Fibroblast of lung (primary cell): ENCODE results near the gene PRKAB1. TPM values are rescaled to one million over a fixed set of nuclear protein-coding genes. Genes with fewer than 3 reads are reported as not detected.

Experiments used
- DNase-seq, 2 donors: peaks; one replicate each; pipeline versions ENCODE4 v3.0.0 to v3.0.0-alpha.2; 2010; ENCODE audit warnings: low read depth in 2 of 2
- H2AFZ ChIP-seq: 2 replicates; pipeline ENCODE4 v1.5.1; 2012; ENCODE audit warnings: low read length, control low read depth, inconsistent platforms
- H3K27ac ChIP-seq: 2 replicates; pipeline ENCODE4 v1.5.1; 2011; ENCODE audit warnings: low read length, control low read depth; ENCODE audit not compliant: insufficient read depth
- H3K27me3 ChIP-seq: 2 replicates; pipeline ENCODE4 v1.5.1; 2011; ENCODE audit warnings: mild to moderate bottlenecking, low read length; ENCODE audit not compliant: control insufficient read depth, insufficient read depth
- H3K36me3 ChIP-seq: 2 replicates; pipeline ENCODE4 v1.5.1; 2011; ENCODE audit warnings: low read length; ENCODE audit not compliant: control insufficient read depth, insufficient read depth
- H3K4me1 ChIP-seq: 2 replicates; pipeline ENCODE4 v1.5.1; 2011; ENCODE audit warnings: low read length; ENCODE audit not compliant: control insufficient read depth, insufficient read depth; ENCODE audit errors: extremely low read depth
- H3K4me2 ChIP-seq: 2 replicates; pipeline ENCODE4 v1.5.1; 2011; ENCODE audit warnings: low read length, control low read depth; ENCODE audit not compliant: insufficient read depth; ENCODE audit errors: extremely low read depth
- H3K4me3 ChIP-seq, 4 experiments: fragments of 200-600 bp in 1 of 4; sonication (generic) in 1 of 4; replicated peaks in 1 of 4; 2 replicates each; pipeline ENCODE4 v1.5.1; 2011 to 2016; ENCODE audit warnings: low read length in 4 of 4, low read depth in 3 of 4, mild to moderate bottlenecking in 3 of 4, control low read depth in 2 of 4, inconsistent platforms in 1 of 4, mixed read lengths in 1 of 4; ENCODE audit not compliant: insufficient read depth in 1 of 4; ENCODE audit errors: control extremely low read depth in 1 of 4
- H3K79me2 ChIP-seq: 2 replicates; pipeline ENCODE4 v1.5.1; 2012; ENCODE audit warnings: mild to moderate bottlenecking, low read length, inconsistent platforms; ENCODE audit not compliant: control insufficient read depth, insufficient read depth
- H3K9ac ChIP-seq: 2 replicates; pipeline ENCODE4 v1.5.1; 2011; ENCODE audit warnings: mild to moderate bottlenecking, low read length, control low read depth; ENCODE audit not compliant: insufficient read depth
- H3K9me3 ChIP-seq: 2 replicates; pipeline ENCODE4 v1.5.1; 2012; ENCODE audit warnings: low read depth, low read length; ENCODE audit not compliant: control insufficient read depth, insufficient read depth
- H4K20me1 ChIP-seq: 2 replicates; pipeline ENCODE4 v1.5.1; 2011; ENCODE audit warnings: low read length; ENCODE audit not compliant: control insufficient read depth, insufficient read depth; ENCODE audit errors: extremely low read depth
- EZH2 ChIP-seq: IDR thresholded peaks from 2 replicates; pipeline ENCODE4 v1.5.1; 2012; ENCODE audit warnings: low read length, control low read depth, mild to moderate bottlenecking; ENCODE audit errors: missing control alignments
- polyA plus RNA-seq, 2 donors: library from polyadenylated mRNA; depleted of rRNA in 1 of 2; stranded (reverse) in 1 of 2; unstranded in 1 of 2; fragments of >200 nt; gene quantifications; 2 replicates each; pipeline ENCODE4 v1.2.1, GENCODE V29; 2011 to 2012; ENCODE audit warnings: missing spikeins in 1 of 2
- total RNA-seq: library from RNA; depleted of rRNA; stranded (reverse); fragments of >200 nt; gene quantifications from 2 replicates; pipeline ENCODE4 v1.2.1, GENCODE V29; 2014
- TF ChIP-seq, protein P1 (sequence below), 2 donors: IDR thresholded peaks in 1 of 2; conservative IDR thresholded peaks in 1 of 2; 1 replicate in 1 of 2; 2 replicates in 1 of 2; pipeline ENCODE4 v1.5.1; 2011 to 2012; ENCODE audit warnings: low read length in 2 of 2, control low read depth in 1 of 2, inconsistent platforms in 1 of 2, low read depth in 1 of 2, mild to moderate bottlenecking in 1 of 2

PRKAB1 gene
- total and polyA plus RNA-seq, 2 donors (not counting 1 experiment from before 2014, with no cell fraction given) = 17.0 to 23.8 TPM

DNA sequence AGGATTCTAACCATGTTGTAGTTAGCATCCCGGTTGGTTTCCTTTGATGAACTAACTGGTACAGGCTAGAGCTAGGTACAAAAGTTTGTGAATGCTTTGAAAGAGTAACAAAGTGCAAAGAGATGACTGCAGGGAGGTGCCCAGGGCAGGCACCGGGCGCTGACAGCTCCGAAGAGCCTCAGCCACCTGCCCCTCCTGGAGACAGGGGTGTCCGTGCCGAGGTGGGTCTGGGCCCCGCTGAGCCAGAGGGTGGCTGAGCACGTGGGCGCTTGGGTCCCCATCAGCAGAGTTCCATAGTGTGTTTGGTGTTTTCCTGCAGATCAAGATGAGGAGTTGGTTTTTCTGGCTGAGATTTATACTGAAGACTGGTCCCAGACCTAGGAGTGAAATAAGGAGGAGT lies 19.9 kb downstream of the PRKAB1 start:
- Histone ChIP-seq H2AFZ (no peak overlapping the region), H3K4me1 (peaks cover 2% of the 10 kb centered on the region)
- TF ChIP-seq, protein P1, sequence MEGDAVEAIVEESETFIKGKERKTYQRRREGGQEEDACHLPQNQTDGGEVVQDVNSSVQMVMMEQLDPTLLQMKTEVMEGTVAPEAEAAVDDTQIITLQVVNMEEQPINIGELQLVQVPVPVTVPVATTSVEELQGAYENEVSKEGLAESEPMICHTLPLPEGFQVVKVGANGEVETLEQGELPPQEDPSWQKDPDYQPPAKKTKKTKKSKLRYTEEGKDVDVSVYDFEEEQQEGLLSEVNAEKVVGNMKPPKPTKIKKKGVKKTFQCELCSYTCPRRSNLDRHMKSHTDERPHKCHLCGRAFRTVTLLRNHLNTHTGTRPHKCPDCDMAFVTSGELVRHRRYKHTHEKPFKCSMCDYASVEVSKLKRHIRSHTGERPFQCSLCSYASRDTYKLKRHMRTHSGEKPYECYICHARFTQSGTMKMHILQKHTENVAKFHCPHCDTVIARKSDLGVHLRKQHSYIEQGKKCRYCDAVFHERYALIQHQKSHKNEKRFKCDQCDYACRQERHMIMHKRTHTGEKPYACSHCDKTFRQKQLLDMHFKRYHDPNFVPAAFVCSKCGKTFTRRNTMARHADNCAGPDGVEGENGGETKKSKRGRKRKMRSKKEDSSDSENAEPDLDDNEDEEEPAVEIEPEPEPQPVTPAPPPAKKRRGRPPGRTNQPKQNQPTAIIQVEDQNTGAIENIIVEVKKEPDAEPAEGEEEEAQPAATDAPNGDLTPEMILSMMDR (conservative IDR thresholded peaks at IDR 0.05 in 1 of 2, IDR thresholded peaks at IDR 0.05 in 1 of 2; ENCODE audit: low read depth in 1 of 2, low read length in 2 of 2) = no peak
- TF ChIP-seq EZH2 = no peak

DNA sequence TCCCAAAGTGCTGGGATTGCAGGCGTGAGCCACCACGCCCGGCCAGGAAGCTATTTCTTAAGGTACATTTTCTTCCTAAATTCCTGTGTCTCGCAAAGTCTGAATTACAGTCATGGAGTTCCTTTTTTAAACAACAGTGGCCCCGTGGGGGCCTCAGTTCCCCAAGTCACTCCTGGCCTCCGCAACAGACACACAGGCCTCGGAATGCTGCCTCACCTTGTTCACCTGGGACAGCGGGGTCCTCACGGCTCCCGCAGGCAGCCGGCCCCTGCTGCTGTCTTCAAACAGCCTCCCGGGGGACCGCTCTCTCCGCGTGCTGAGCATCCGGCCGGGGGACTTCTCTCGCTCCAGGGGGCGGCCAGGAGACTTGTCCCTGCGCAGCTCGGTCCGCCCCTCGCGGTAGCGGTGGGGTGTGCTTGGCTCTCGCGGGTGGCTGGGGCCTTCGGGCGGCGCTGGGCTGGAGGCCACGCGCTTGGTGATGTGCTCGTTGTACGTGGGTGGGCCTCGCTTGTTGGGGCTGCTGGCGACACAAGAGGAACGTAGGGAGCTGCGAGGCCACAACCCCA lies 22.1 kb downstream of the PRKAB1 start:
- peaks cover 15% of the 10 kb centered on the region for H3K36me3 ChIP-seq
- TF ChIP-seq, protein P1 (conservative IDR thresholded peaks at IDR 0.05 in 1 of 2, IDR thresholded peaks at IDR 0.05 in 1 of 2; ENCODE audit: low read depth in 1 of 2, low read length in 2 of 2) = no peak
- TF ChIP-seq EZH2 = no peak
- no peak overlapping the region for H3K4me2 ChIP-seq
- DNase-seq = no peak
- no peak overlapping the region for H2AFZ ChIP-seq
- H3K4me3 ChIP-seq = no peak overlapping the region
- H3K9me3 ChIP-seq = no peaks in the 10 kb centered on the region
- H4K20me1 ChIP-seq = no peaks in the 10 kb centered on the region
- H3K4me1 ChIP-seq = peaks cover 6% of the 10 kb centered on the region
- H3K27ac ChIP-seq = no peak overlapping the region
- H3K27me3 ChIP-seq = no peaks in the 10 kb centered on the region
- H3K9ac ChIP-seq = no peak overlapping the region
- no peaks in the 10 kb centered on the region for H3K79me2 ChIP-seq

More for the DNA sequence above, 19.9 kb downstream of the PRKAB1 start:
- Histone ChIP-seq H3K9me3 (no peaks in the 10 kb centered on the region), H3K27me3 (no peaks in the 10 kb centered on the region), H4K20me1 (no peaks in the 10 kb centered on the region), H3K79me2 (no peaks in the 10 kb centered on the region), H3K4me3 (no peak overlapping the region), H3K4me2 (no peak overlapping the region), H3K36me3 (peaks cover 13% of the 10 kb centered on the region), H3K27ac (no peak overlapping the region), H3K9ac (no peak overlapping the region)
- no peak for DNase-seq

DNA sequence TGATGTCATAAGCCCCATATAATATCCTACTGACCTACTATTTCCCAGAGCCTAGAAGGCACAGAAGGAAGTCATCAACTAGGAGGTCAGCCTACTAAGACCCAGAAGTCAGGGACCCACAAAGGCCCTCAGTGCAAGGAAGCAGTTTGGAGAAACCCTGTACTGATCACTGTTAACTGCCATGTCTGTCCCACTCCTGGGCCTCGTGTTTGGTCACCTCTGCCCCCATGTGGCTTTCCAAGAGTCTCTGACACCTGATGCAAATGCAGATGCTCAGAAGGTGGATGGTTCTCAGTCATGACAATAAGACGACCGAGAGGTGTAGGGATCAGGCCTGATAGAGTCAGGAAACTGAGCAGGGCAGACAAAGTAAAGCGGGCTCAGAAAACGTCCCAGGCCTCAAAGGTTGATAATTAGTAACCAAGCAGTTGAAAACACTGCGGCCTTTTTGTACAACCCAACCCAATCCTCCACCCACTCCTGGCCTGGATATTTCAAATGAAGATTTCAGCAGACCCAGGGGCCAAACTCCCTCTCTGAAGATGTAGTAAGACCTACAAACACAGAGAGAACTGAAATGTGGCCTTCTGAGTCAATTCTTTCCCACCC lies 23.4 kb downstream of the PRKAB1 start:
- no peak for DNase-seq
- Histone ChIP-seq H2AFZ (no peak overlapping the region), H3K4me1 (peaks cover 6% of the 10 kb centered on the region), H4K20me1 (no peaks in the 10 kb centered on the region), H3K4me3 (no peak overlapping the region), H3K9ac (no peak overlapping the region), H3K27ac (no peak overlapping the region), H3K4me2 (no peak overlapping the region), H3K79me2 (no peaks in the 10 kb centered on the region), H3K27me3 (no peaks in the 10 kb centered on the region), H3K36me3 (peaks cover 15% of the 10 kb centered on the region), H3K9me3 (no peaks in the 10 kb centered on the region)
- no peak for TF ChIP-seq EZH2
- TF ChIP-seq, protein P1 (conservative IDR thresholded peaks at IDR 0.05 in 1 of 2, IDR thresholded peaks at IDR 0.05 in 1 of 2; ENCODE audit: low read depth in 1 of 2, low read length in 2 of 2) = no peak
